NOMO-1 (cell line): ENCODE measurements around the gene ADGRB2.

Experiments
- DNase-seq, 2 experiments: peaks; one replicate each; lab custom pipeline; 2025; ENCODE audit not compliant: unreplicated experiment in 2 of 2; lab: John Stamatoyannopoulos, UW

The ADGRB2 gene

DNA sequence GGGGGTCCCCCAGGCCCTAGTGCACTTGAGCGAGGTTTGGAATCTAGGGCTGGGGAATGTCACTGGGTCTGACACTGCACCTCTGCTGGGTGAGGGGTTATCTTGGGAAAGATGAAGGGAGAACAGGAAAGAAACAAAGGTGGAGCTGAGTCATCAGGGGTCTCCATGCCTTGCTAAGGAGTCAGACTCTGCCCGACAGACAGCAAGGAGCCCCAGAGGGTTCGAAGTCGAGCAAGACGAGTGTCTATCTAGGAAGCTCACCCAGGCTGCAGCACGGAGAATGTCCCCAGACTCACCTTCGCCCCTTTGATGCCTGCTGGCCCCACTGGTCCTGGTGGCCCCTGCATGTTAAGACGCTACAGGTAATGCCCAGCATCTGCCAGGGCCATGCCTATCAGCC is 78.3 kb downstream of the ADGRB2 start:
- no peak for DNase-seq

DNA sequence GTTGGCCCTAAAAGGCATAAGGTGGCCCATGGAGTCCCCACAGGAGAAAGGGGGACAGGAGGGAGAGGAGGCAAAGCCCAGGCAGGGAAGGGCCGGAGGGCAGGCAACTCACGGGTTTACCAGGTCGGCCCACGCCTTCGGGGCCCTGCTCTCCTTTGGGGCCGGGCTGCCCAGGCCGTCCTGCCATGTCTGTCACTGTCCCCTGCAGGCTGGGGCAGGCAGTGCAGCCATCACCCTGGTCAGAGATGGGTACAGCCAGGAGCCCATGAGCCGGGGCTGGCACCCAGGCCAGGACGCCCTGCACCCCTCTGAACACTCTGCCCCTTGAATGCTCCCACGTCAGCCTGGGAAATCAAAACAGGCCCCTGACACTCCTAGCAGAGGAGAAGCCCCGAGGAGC is 80.1 kb downstream of the ADGRB2 start:
- DNase-seq, result no peak

DNA sequence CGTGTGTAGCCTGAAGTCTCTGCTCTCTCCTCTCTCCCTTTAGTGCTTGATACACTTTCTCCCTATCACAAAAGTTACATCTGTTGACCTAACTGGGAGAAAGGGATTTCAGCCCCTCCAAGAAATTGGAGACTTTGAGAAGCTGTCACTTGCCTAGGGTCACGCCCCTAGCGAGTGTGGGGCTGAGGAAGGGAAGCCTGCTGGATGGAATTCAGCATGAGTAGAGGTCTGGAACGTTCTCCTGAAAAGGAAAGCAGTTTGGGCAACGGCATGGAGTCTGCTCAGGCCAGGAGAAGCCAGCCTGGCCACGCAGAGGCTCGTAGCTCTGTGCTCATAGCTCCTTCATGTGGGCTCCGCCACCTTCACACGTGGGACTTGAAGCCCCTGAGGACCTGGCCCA is 82.7 kb downstream of the ADGRB2 start:
- no peak for DNase-seq

DNA sequence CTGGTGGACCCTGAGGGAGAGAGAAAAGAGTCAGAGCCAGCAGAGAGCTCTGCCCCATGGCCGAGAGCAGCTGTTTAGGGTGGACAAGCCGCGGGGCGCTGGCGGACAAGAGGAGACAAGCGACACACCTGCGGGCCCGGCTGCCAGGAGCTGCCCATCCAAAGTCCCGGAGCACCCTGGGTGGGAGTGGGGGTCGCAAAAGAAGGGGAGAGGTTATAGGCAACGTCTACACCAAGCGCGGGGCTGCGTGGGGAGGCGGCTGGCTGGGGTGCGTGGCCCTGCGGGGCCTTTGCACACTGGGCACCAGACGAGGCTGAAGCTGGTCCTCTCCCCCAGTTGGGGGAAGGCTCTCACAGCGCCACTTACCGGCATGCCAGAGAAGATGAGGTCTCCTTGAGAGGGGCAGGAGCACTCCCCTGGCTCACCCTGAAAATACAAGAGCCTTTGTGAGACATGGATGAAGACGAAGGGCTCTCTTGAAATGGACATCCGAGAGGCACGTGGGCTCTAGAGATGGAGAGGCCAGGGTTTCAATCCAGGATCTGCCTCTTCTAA is 84.4 kb downstream of the ADGRB2 start:
- no peak for DNase-seq

DNA sequence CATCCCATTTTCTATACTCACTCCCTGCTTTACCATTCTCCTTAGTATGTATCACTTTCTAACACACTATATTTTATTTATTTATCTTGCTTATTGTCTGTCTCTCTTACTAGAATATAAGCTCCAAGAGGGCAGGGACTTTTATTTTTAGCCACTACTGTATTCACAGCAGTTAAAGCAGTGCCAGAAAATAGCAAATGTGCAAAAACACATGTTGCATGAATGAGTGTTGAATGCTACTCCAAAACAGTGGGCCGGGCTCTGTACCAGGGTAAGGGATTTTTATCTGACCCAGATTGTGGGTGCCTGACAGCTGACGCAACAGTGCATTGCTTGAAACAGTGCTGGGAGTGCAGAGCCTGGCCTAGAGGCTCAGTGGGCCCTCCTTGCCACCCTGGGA is 85.0 kb downstream of the ADGRB2 start:
- no peak for DNase-seq

DNA sequence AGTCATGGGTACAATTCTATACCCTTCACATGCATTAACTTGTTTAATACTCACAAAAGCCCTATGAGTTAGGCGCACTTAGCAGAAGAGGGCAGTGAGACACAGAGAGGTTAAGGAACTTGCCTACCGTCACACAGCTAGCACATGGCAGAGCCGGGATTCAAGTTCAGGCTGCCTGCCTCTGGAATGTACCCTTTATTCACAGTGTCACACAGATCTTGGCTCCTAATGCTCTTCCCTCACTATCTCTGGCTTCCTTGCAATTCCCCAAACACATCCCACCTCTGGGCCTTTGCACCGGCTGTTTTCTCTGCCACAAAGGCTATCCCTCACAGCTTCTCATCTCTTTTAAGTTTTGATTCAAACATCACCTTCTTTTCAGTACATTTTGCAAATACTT is 85.5 kb downstream of the ADGRB2 start:
- no peak for DNase-seq

DNA sequence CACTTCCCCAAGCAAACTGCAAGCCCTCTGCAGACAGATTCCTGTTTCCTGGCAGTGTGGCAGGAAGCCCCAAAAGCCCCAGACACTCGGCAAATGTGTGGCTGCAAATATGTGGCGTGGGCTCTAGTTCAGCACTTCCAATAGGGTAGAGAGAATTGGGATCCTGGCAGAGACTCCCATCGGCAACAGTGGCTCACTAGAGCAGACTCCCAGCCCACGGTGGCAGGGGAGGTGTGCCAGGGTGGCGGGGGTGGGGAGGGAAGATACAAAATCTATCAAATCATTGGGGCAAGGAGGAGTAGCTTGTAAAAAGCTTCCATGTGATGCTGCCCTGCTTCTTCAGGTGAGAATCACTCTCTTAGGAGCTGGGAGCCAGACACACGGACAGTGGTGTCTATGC is 86.2 kb downstream of the ADGRB2 start:
- no peak for DNase-seq

DNA sequence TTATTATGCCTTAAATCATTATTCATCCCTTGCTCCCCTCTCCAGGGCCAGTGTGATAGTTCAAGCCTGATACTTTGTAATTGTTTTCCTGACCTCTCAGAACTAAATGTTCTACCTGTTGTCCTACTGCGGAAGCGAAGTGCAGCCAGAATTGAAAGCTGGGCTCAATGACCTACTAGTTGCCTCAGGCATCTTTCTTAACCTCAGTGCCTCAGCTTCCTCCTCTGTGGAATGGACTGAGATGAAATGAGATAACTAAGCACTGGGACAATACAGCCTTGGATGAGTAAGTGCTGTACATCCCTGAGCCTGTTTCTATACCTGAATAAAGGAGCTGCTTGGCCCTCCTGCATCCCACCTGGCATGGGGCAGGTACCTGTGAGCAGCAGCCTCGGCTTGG is 86.7 kb downstream of the ADGRB2 start:
- DNase-seq, result no peak
